Astrocyte of the cerebellum (primary cell): Measurements from ENCODE around the gene TIE1.

Experiments used
- DNase-seq: peaks from one replicate; pipeline ENCODE4 v3.0.0-alpha.2; 2011; ENCODE audit warnings: low read depth
- H3K4me3 ChIP-seq: 2 replicates; pipeline ENCODE4 v1.5.1; 2011; ENCODE audit warnings: mild to moderate bottlenecking, low read depth, low read length, moderate library complexity
- CTCF ChIP-seq: IDR thresholded peaks from 2 replicates; pipeline ENCODE4 v1.5.1; 2012; ENCODE audit warnings: low read length, low read depth, moderate library complexity, mild to moderate bottlenecking; ENCODE audit errors: missing control alignments
- in situ Hi-C: cut with HindIII; loops from 2 replicates; pipeline ENCODE4 v1.10.0; 2017; ENCODE audit warnings: low sequenced_read_pairs

The TIE1 gene

GRCh38 chr1:43273708-43274107, 27.1 kb upstream of the TIE1 start:
- DNase-seq: no peak

GRCh38 chr1:43274125-43274803, 26.5 kb upstream of the TIE1 start:
- no peak overlapping the region for H3K4me3 ChIP-seq
- in situ Hi-C loops: no loop called here
- no peak for TF ChIP-seq CTCF
- no peak for DNase-seq

More at GRCh38 chr1:43273708-43274107, 27.1 kb upstream of the TIE1 start:
- in situ Hi-C loops: no loop called here
- H3K4me3 ChIP-seq: no peak overlapping the region
- TF ChIP-seq CTCF: no peak

GRCh38 chr1:43274804-43275180, 26.0 kb upstream of the TIE1 start:
- TF ChIP-seq CTCF: no peak
- no peak overlapping the region for H3K4me3 ChIP-seq
- in situ Hi-C loops: no loop called here
- DNase-seq: no peak

- no peak for DNase-seq
- no peak for TF ChIP-seq CTCF
- H3K4me3 ChIP-seq: no peak overlapping the region
- in situ Hi-C loops: no loop called here
These were observed 24.8 kb upstream of the TIE1 start for GRCh38 chr1:43275826-43276620.

GRCh38 chr1:43276673-43277072, 24.1 kb upstream of the TIE1 start:
- DNase-seq: no peak
- no peak overlapping the region for H3K4me3 ChIP-seq
- in situ Hi-C loops: no loop called here
- TF ChIP-seq CTCF: no peak

- DNase-seq: no peak
- in situ Hi-C loops: no loop called here
- no peak for TF ChIP-seq CTCF
These were observed 23.5 kb upstream of the TIE1 start for GRCh38 chr1:43277116-43277876.

More at GRCh38 chr1:43277116-43277876, 23.5 kb upstream of the TIE1 start:
- no peak overlapping the region for H3K4me3 ChIP-seq
